ENCODE results near the gene IFITM1. TPM values are rescaled to one million over a fixed set of nuclear protein-coding genes. Genes with fewer than 3 reads are reported as not detected.

Gene IFITM1
- total and polyA plus RNA-seq, 9 of the 15 experiments (the other 6 are each of a cell fraction or from before 2014, with no cell fraction given), result 691 to 5,579 (median 974) TPM

- TF ChIP-seq ARID4B (CRISPR knock-in tag; IDR thresholded peaks at IDR 0.05) (peak; percentile 74; the same call in 1 of the 2 replicates), FOS (IDR thresholded peaks at IDR 0.05; ENCODE audit: extremely low read depth, insufficient read length) (no peak), ZNF584 (CRISPR knock-in tag; IDR thresholded peaks at IDR 0.05; ENCODE audit: low read depth) (no peak), SNAPC5 (CRISPR knock-in tag; IDR thresholded peaks at IDR 0.05) (no peak), ATF4 (CRISPR knock-in tag; IDR thresholded peaks at IDR 0.05) (peak; percentile 96), LCOR (CRISPR knock-in tag; IDR thresholded peaks at IDR 0.05) (no peak), POLR2G (IDR thresholded peaks at IDR 0.05; ENCODE audit: low read depth, low read length) (peak; percentile 31; the same call in 1 of the 2 replicates), MAZ (CRISPR knock-in tag; conservative IDR thresholded peaks at IDR 0.05 in 1 of 2, IDR thresholded peaks at IDR 0.05 in 1 of 2) (peak in 1 of 2 experiments; percentile 35; a peak in 1 of 4 replicates), SOX6 (IDR thresholded peaks at IDR 0.05) (peak; percentile 88), EHMT2 (IDR thresholded peaks at IDR 0.05) (no peak), ZNF717 (CRISPR knock-in tag; IDR thresholded peaks at IDR 0.05) (no peak), XRCC4 (IDR thresholded peaks at IDR 0.05; ENCODE audit: extremely low read depth, insufficient read depth, insufficient read length) (no peak)
- TF ChIP-seq, protein P1, sequence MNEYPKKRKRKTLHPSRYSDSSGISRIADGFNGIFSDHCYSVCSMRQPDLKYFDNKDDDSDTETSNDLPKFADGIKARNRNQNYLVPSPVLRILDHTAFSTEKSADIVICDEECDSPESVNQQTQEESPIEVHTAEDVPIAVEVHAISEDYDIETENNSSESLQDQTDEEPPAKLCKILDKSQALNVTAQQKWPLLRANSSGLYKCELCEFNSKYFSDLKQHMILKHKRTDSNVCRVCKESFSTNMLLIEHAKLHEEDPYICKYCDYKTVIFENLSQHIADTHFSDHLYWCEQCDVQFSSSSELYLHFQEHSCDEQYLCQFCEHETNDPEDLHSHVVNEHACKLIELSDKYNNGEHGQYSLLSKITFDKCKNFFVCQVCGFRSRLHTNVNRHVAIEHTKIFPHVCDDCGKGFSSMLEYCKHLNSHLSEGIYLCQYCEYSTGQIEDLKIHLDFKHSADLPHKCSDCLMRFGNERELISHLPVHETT (CRISPR knock-in tag; conservative IDR thresholded peaks at IDR 0.05 in 1 of 2, IDR thresholded peaks at IDR 0.05 in 1 of 2), result 0 out of 4 replicates have a peak, but pooled peaks of 1 of the 2 experiments have one; percentile 16
- TF ChIP-seq, protein P2, sequence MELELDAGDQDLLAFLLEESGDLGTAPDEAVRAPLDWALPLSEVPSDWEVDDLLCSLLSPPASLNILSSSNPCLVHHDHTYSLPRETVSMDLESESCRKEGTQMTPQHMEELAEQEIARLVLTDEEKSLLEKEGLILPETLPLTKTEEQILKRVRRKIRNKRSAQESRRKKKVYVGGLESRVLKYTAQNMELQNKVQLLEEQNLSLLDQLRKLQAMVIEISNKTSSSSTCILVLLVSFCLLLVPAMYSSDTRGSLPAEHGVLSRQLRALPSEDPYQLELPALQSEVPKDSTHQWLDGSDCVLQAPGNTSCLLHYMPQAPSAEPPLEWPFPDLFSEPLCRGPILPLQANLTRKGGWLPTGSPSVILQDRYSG (tag; conservative IDR thresholded peaks at IDR 0.05; ENCODE audit: low read depth), result 0 out of 2 replicates have a peak, but pooled peaks have one; percentile 5
These were observed 44.5 kb upstream of the IFITM1 start (continued) for GRCh38 chr11:269146-269890.

Measured in K562 (cell line).